B cell (primary cell): Measurements from ENCODE around the gene ERBB4. TPM values are rescaled to one million over a fixed set of nuclear protein-coding genes. Genes with fewer than 3 reads are reported as not detected.

Source experiments
- ATAC-seq: fragments of 200-7000 bp; cut with Tn5 transposase; one replicate; pipeline ENCODE4 v1.10.0; 2021; ENCODE audit warnings: low read depth, mild to moderate bottlenecking, moderate number of reproducible peaks, moderate library complexity
- CTCF ChIA-PET: fragments of 350-600 bp; sonication (Branson Sonifier 250); formaldehyde crosslinking; loops from one replicate; lab custom pipeline; 2021; ENCODE audit warnings: antibody characterized with exemption, inconsistent platforms; lab: Charles Lee
- POLR2A ChIA-PET: fragments of 350-600 bp; sonication (Branson Sonifier 250); formaldehyde crosslinking; loops from one replicate; lab custom pipeline; 2021; ENCODE audit warnings: antibody characterized with exemption; lab: Charles Lee
- DNase-seq: peaks from one replicate; pipeline ENCODE4 v3.0.0; 2013
- H2AFZ ChIP-seq: 2 replicates; pipeline ENCODE4 v1.6.1; 2012; ENCODE audit warnings: mild to moderate bottlenecking, low read depth, low read length; ENCODE audit not compliant: insufficient read depth, poor library complexity, severe bottlenecking
- H3K27ac ChIP-seq, 2 donors: 1 replicate in 1 of 2; 2 replicates in 1 of 2; pipeline ENCODE4 v1.5.1; 2012 to 2013; ENCODE audit warnings: low read length in 2 of 2, mild to moderate bottlenecking in 2 of 2, moderate library complexity in 1 of 2
- H3K27me3 ChIP-seq, 4 experiments: fragments of 200-600 bp in 1 of 4; sonication (generic) in 1 of 4; replicated peaks in 1 of 4; 1 replicate in 2 of 4; 2 replicates in 2 of 4; pipeline versions ENCODE4 v1.6.1 to v1.7.0; 2013 to 2016; ENCODE audit warnings: low read length in 3 of 4, mild to moderate bottlenecking in 2 of 4, mixed read lengths in 1 of 4, moderate library complexity in 1 of 4; ENCODE audit not compliant: insufficient read depth in 4 of 4, control insufficient read depth in 3 of 4; ENCODE audit errors: control extremely low read depth in 1 of 4
- H3K36me3 ChIP-seq, 2 experiments: replicated peaks in 1 of 2; 1 replicate in 1 of 2; 2 replicates in 1 of 2; pipeline versions ENCODE4 v1.6.1 to v1.7.1; 2013; ENCODE audit warnings: low read length in 1 of 2; ENCODE audit not compliant: insufficient read depth in 2 of 2, control insufficient read depth in 1 of 2; ENCODE audit errors: control extremely low read depth in 1 of 2, extremely low read depth in 1 of 2
- H3K4me1 ChIP-seq, 2 donors: fragments of 200-600 bp in 1 of 2; sonication (generic) in 1 of 2; 1 replicate in 1 of 2; 2 replicates in 1 of 2; pipeline versions ENCODE4 v1.5.1 to v1.6.1; 2013 to 2017; ENCODE audit warnings: low read length in 2 of 2; ENCODE audit not compliant: control insufficient read depth in 2 of 2, insufficient read depth in 2 of 2
- H3K4me2 ChIP-seq: replicated peaks from 2 replicates; pipeline ENCODE3; 2012; ENCODE audit warnings: mild to moderate bottlenecking, low read depth, low read length; ENCODE audit not compliant: poor library complexity, severe bottlenecking
- H3K4me3 ChIP-seq, 5 experiments: fragments of 200-600 bp in 1 of 5; sonication (generic) in 1 of 5; 1 replicate in 3 of 5; 2 replicates in 2 of 5; pipeline versions ENCODE4 v1.5.1 to v1.7.0; 2011 to 2016; ENCODE audit warnings: low read length in 4 of 5, mild to moderate bottlenecking in 4 of 5, low read depth in 2 of 5, control low read depth in 1 of 5, moderate library complexity in 1 of 5; ENCODE audit not compliant: insufficient read depth in 1 of 5; ENCODE audit errors: control extremely low read depth in 1 of 5, extremely low read depth in 1 of 5
- H3K79me2 ChIP-seq: fragments of 200-600 bp; sonication (generic); one replicate; pipeline ENCODE4 v1.6.0; 2016; ENCODE audit warnings: low read length; ENCODE audit not compliant: control insufficient read depth, insufficient read depth
- H3K9ac ChIP-seq: fragments of 200-600 bp; sonication (generic); 2 replicates; pipeline ENCODE4 v1.6.1; 2017; ENCODE audit warnings: mild to moderate bottlenecking, low read length, moderate library complexity
- H3K9me3 ChIP-seq, 3 donors: one replicate each; pipeline versions ENCODE4 v1.6.1 to v1.7.1; 2013; ENCODE audit warnings: low read length in 2 of 3; ENCODE audit not compliant: control insufficient read depth in 2 of 3, insufficient read depth in 1 of 3; ENCODE audit errors: control extremely low read depth in 1 of 3
- H4K20me1 ChIP-seq: 2 replicates; pipeline ENCODE4 v1.6.0; 2012; ENCODE audit warnings: mild to moderate bottlenecking, low read length; ENCODE audit not compliant: insufficient read depth, control insufficient read depth, poor library complexity, severe bottlenecking
- H3K27ac Mint-ChIP-seq: one replicate; pipeline ENCODE4 v1.8.0; 2021; ENCODE audit warnings: mixed read lengths
- H3K27me3 Mint-ChIP-seq: one replicate; pipeline ENCODE4 v1.8.0; 2021; ENCODE audit warnings: mixed read lengths
- H3K4me1 Mint-ChIP-seq: one replicate; pipeline ENCODE4 v1.8.0; 2021; ENCODE audit warnings: mixed read lengths
- H3K4me3 Mint-ChIP-seq: one replicate; pipeline ENCODE4 v1.8.0; 2021; ENCODE audit warnings: mixed read lengths
- H3K9me3 Mint-ChIP-seq: one replicate; pipeline ENCODE4 v1.8.0; 2022; ENCODE audit warnings: mixed read lengths; ENCODE audit not compliant: insufficient read depth
- EZH2 ChIP-seq: IDR thresholded peaks from 2 replicates; pipeline ENCODE4 v1.6.1; 2012; ENCODE audit warnings: borderline replicate concordance, low read depth, mild to moderate bottlenecking, moderate library complexity, low read length; ENCODE audit not compliant: insufficient read depth, poor library complexity, severe bottlenecking
- WGBS: methylation state at CpG from one replicate; pipeline ENCODE4 v1.1.5; 2013; ENCODE audit warnings: missing lambda C conversion rate; ENCODE audit not compliant: insufficient coverage; 5-methylcytosine and 5-hydroxymethylcytosine counted together
- intact Hi-C: fragments of 100-400 bp; cut with micrococcal nuclease; formaldehyde crosslinking; loops from one replicate; pipeline ENCODE4 v1.10.0; 2022
- polyA plus RNA-seq: library from polyadenylated mRNA; depleted of rRNA; stranded (reverse); fragments of >200 nt; gene quantifications from 2 replicates; pipeline ENCODE4 v1.2.3, GENCODE V29; 2012
- total RNA-seq, 2 donors: library from RNA; stranded (reverse); fragments of 120-200 nt in 1 of 2; gene quantifications; 1 replicate in 1 of 2; 2 replicates in 1 of 2; pipeline versions ENCODE4 v1.2.3 to v1.2.4, GENCODE V29; 2013 to 2022
- TF ChIP-seq, protein P1 (sequence below): fragments of 200-600 bp; IDR thresholded peaks from one replicate; pipeline ENCODE4 v1.8.0; 2022; ENCODE audit warnings: antibody characterized with exemption, mild to moderate bottlenecking

ERBB4 gene
- total and polyA plus RNA-seq, 2 donors (not counting 1 experiment from before 2014, with no cell fraction given), result not detected

DNA sequence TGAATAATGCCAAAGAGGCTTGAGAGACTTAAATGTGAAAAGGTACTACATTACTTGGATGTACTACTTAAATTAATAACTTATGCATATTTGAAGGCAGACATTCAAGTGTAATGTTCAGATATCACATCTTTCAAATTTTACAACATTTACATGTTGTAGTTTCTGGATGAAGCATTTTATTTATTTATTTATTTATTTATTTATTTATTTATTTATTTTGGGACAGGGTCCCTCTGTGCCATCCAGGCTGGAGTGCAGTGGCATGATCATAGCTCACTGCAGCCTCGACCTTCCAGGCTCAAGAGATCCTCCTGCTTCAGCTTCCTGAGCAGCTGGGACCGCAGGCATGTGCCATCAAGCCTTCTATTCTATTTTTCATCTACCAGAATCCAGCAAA, 596.4 kb downstream of the ERBB4 start:
- no peaks in the 10 kb centered on the region for H3K27me3 ChIP-seq
- intact Hi-C loops, result no loop called here
- H3K9me3 ChIP-seq, result no peaks in the 10 kb centered on the region
- H4K20me1 ChIP-seq, result no peaks in the 10 kb centered on the region
- H2AFZ ChIP-seq, result no peak overlapping the region
- Mint-ChIP-seq H3K9me3 (no peaks in the 10 kb centered on the region), H3K4me3 (no peak overlapping the region), H3K27ac (no peak overlapping the region), H3K27me3 (no peaks in the 10 kb centered on the region), H3K4me1 (no peaks in the 10 kb centered on the region)
- ATAC-seq (no peak), DNase-seq (no peak)
- no peaks in the 10 kb centered on the region for H3K79me2 ChIP-seq
- TF ChIP-seq EZH2, result no peak
- TF ChIP-seq, protein P1, sequence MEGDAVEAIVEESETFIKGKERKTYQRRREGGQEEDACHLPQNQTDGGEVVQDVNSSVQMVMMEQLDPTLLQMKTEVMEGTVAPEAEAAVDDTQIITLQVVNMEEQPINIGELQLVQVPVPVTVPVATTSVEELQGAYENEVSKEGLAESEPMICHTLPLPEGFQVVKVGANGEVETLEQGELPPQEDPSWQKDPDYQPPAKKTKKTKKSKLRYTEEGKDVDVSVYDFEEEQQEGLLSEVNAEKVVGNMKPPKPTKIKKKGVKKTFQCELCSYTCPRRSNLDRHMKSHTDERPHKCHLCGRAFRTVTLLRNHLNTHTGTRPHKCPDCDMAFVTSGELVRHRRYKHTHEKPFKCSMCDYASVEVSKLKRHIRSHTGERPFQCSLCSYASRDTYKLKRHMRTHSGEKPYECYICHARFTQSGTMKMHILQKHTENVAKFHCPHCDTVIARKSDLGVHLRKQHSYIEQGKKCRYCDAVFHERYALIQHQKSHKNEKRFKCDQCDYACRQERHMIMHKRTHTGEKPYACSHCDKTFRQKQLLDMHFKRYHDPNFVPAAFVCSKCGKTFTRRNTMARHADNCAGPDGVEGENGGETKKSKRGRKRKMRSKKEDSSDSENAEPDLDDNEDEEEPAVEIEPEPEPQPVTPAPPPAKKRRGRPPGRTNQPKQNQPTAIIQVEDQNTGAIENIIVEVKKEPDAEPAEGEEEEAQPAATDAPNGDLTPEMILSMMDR, result no peak
- no peak overlapping the region for H3K9ac ChIP-seq
- H3K4me2 ChIP-seq, result no peak overlapping the region
- H3K4me3 ChIP-seq, result no peak overlapping the region
- ChIA-PET CTCF (no interaction called here), POLR2A (no interaction called here)
- H3K36me3 ChIP-seq, result no peaks in the 10 kb centered on the region
- 86% methylated on average over 1 of the region's 2 CpGs for WGBS
- H3K27ac ChIP-seq, result no peak overlapping the region
- H3K4me1 ChIP-seq, result no peaks in the 10 kb centered on the region

DNA sequence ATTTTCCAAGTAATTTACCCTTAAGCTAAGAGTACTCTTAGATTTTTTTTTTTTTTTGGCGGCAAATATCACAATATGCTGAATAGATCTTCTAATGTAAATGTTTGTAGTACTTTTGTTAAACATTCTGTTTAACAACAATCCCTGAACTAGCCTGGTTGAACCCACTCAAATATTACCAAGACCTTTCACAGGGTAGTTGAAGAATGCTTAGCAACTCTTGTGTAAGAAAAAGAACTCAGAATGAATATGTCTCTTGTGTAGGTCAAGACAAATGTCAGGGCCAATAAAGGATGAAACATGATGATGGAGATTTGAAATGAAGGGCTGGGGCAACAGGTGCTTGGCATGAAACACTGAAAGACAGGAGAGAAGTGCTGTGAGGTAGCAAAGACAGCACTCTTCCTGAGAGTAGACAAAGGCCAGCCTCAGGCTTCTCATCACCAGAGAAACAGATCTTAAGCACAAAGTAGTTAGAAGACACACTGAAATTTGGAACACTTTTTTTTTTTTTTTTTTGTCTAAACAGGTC, 597.3 kb downstream of the ERBB4 start:
- TF ChIP-seq EZH2, result no peak
- TF ChIP-seq, protein P1, result no peak

More for the DNA sequence above, 597.3 kb downstream of the ERBB4 start:
- Histone ChIP-seq H3K4me2 (no peak overlapping the region), H3K9me3 (no peaks in the 10 kb centered on the region), H3K27me3 (no peaks in the 10 kb centered on the region), H3K36me3 (no peaks in the 10 kb centered on the region), H4K20me1 (no peaks in the 10 kb centered on the region), H3K9ac (no peak overlapping the region), H3K79me2 (no peaks in the 10 kb centered on the region), H2AFZ (no peak overlapping the region), H3K27ac (no peak overlapping the region), H3K4me3 (no peak overlapping the region), H3K4me1 (no peaks in the 10 kb centered on the region)
- CTCF ChIA-PET, result no interaction called here
- Mint-ChIP-seq H3K4me1 (no peaks in the 10 kb centered on the region), H3K9me3 (no peaks in the 10 kb centered on the region), H3K4me3 (no peak overlapping the region), H3K27ac (no peak overlapping the region), H3K27me3 (no peaks in the 10 kb centered on the region)
- DNase-seq, result no peak
- POLR2A ChIA-PET, result no interaction called here
- intact Hi-C loops, result no loop called here
- ATAC-seq, result no peak
- WGBS, result no CpG with 5 or more reads among the region's 1 CpG
